Measurements from ENCODE around the gene DAPK1.

- no peak for TF ChIP-seq CTCF (IDR thresholded peaks at IDR 0.05)
- TF ChIP-seq POLR2A (IDR thresholded peaks at IDR 0.05): no peak
Measured at GRCh38 chr9:87580941-87581438, 83.3 kb downstream of the DAPK1 start.

Measured in stomach (tissue), 4 donors.